MM.1S (cell line): ENCODE measurements around the gene DMAC1.

Experiments
- DNase-seq: peaks from one replicate; pipeline ENCODE4 v3.0.0-alpha.2; 2015
- H2AFZ ChIP-seq: fragments of 300-600 bp; sonication (generic); 2 replicates; pipeline ENCODE4 v1.6.0; 2016; ENCODE audit warnings: antibody characterized with exemption, low read length
- H3F3A ChIP-seq: fragments of 300-600 bp; sonication (generic); 2 replicates; pipeline ENCODE4 v1.6.1; 2016; ENCODE audit warnings: mild to moderate bottlenecking, antibody characterized with exemption, low read length, moderate library complexity, mixed read lengths; ENCODE audit not compliant: insufficient read depth
- H3K27ac ChIP-seq: fragments of 300-600 bp; sonication (generic); 2 replicates; pipeline ENCODE4 v1.5.1; 2016; ENCODE audit warnings: mild to moderate bottlenecking, low read length
- H3K27me3 ChIP-seq: fragments of 300-600 bp; sonication (generic); replicated peaks from 2 replicates; pipeline ENCODE4 v1.6.0; 2016; ENCODE audit warnings: low read length; ENCODE audit not compliant: insufficient read depth
- H3K36me3 ChIP-seq: fragments of 300-600 bp; sonication (generic); replicated peaks from 2 replicates; pipeline ENCODE4 v1.6.1; 2016; ENCODE audit warnings: mild to moderate bottlenecking, low read length, mixed read lengths; ENCODE audit not compliant: insufficient read depth
- H3K4me1 ChIP-seq: fragments of 300-600 bp; sonication (generic); 2 replicates; pipeline ENCODE4 v1.6.1; 2016; ENCODE audit warnings: low read length, mixed read lengths
- H3K4me2 ChIP-seq: fragments of 300-600 bp; sonication (generic); 2 replicates; pipeline ENCODE4 v1.6.0; 2016; ENCODE audit warnings: low read depth, low read length
- H3K4me3 ChIP-seq: fragments of 300-600 bp; sonication (generic); 2 replicates; pipeline ENCODE4 v1.5.1; 2016; ENCODE audit warnings: low read length, mixed read lengths
- H3K79me2 ChIP-seq: fragments of 300-600 bp; sonication (generic); 2 replicates; pipeline ENCODE4 v1.6.1; 2016; ENCODE audit warnings: mixed run types, low read length, mixed read lengths
- H3K9ac ChIP-seq: fragments of 300-600 bp; sonication (generic); 2 replicates; pipeline ENCODE4 v1.6.1; 2016; ENCODE audit warnings: low read length, mixed read lengths
- H3K9me2 ChIP-seq: fragments of 300-600 bp; sonication (generic); replicated peaks from 2 replicates; pipeline ENCODE4 v1.6.1; 2016; ENCODE audit warnings: mild to moderate bottlenecking, low read length, mixed read lengths; ENCODE audit not compliant: insufficient read depth
- H3K9me3 ChIP-seq: fragments of 300-600 bp; sonication (generic); replicated peaks from 2 replicates; pipeline ENCODE4 v1.6.1; 2016; ENCODE audit warnings: mild to moderate bottlenecking, low read length, mixed read lengths; ENCODE audit not compliant: insufficient read depth
- H4K20me1 ChIP-seq: fragments of 300-600 bp; sonication (generic); 2 replicates; pipeline ENCODE4 v1.6.1; 2016; ENCODE audit warnings: mild to moderate bottlenecking, low read length, moderate library complexity, mixed read lengths; ENCODE audit not compliant: insufficient read depth
- CTCF ChIP-seq: fragments of 300-600 bp; sonication (generic); IDR thresholded peaks from 2 replicates; pipeline ENCODE4 v1.5.1; 2016; ENCODE audit warnings: antibody characterized with exemption, low read length, mixed read lengths
- EZH2 ChIP-seq: fragments of 300-600 bp; sonication (generic); optimal IDR thresholded peaks from 2 replicates; pipeline ENCODE3; 2017; ENCODE audit warnings: low read depth, mild to moderate bottlenecking, antibody characterized with exemption, low read length, mixed read lengths
- EZH2phosphoT487 ChIP-seq: fragments of 300-600 bp; sonication (generic); IDR thresholded peaks from 2 replicates; pipeline ENCODE4 v1.6.1; 2018; ENCODE audit warnings: antibody characterized with exemption, low read length

Gene DMAC1

GRCh38 chr9:7799234-7799943 is at the start of gene DMAC1:
Gene DMAC1 (minus strand): TSS chr9:7799778. CDS start chr9:7799734, 44 bp downstream.
- peak within 1 kb of the TSS; percentile 91 for H3K4me3 ChIP-seq
- peak within 1 kb of the TSS; percentile 99 for H2AFZ ChIP-seq
- peak within 1 kb of the TSS; percentile 56; the same call in 1 of the 2 replicates for H3K27ac ChIP-seq
- H3K9me3 ChIP-seq: no peaks in the 10 kb centered on the region
- H3F3A ChIP-seq: no peaks in the 10 kb centered on the region
- no peaks in the 10 kb centered on the region for H3K9me2 ChIP-seq
- H3K36me3 ChIP-seq: no peaks in the 10 kb centered on the region
- peaks cover 6% of the 10 kb centered on the region; the same call in 1 of the 2 replicates for H3K4me1 ChIP-seq
- no peaks in the 10 kb centered on the region for H3K27me3 ChIP-seq
- H3K4me2 ChIP-seq: peak within 1 kb of the TSS; percentile 93
- H3K9ac ChIP-seq: peak within 1 kb of the TSS; percentile 88
- peaks cover 7% of the 10 kb centered on the region; the same call in 1 of the 2 replicates for H3K79me2 ChIP-seq
- H4K20me1 ChIP-seq: no peaks in the 10 kb centered on the region
- TF ChIP-seq EZH2phosphoT487 (no peak), EZH2 (no peak), CTCF (no peak)
- DNase-seq: peak; percentile 86

GRCh38 chr9:7849362-7849761 is 49.8 kb upstream of the DMAC1 start:
- no peaks in the 10 kb centered on the region for H3K79me2 ChIP-seq
- H3K9me3 ChIP-seq: no peaks in the 10 kb centered on the region
- H2AFZ ChIP-seq: no peak overlapping the region
- no peaks in the 10 kb centered on the region for H3F3A ChIP-seq
- no peak overlapping the region for H3K4me2 ChIP-seq
- H3K36me3 ChIP-seq: no peaks in the 10 kb centered on the region
- no peaks in the 10 kb centered on the region for H4K20me1 ChIP-seq
- no peak overlapping the region for H3K9ac ChIP-seq
- DNase-seq: no peak
- no peak overlapping the region for H3K27ac ChIP-seq
- no peaks in the 10 kb centered on the region for H3K4me1 ChIP-seq
- TF ChIP-seq EZH2phosphoT487 (no peak), EZH2 (no peak), CTCF (no peak)
- no peaks in the 10 kb centered on the region for H3K9me2 ChIP-seq
- H3K27me3 ChIP-seq: no peaks in the 10 kb centered on the region
- H3K4me3 ChIP-seq: no peak overlapping the region

- Histone ChIP-seq H3K27me3 (no peaks in the 10 kb centered on the region), H4K20me1 (no peaks in the 10 kb centered on the region), H3K4me3 (no peak overlapping the region), H3K27ac (no peak overlapping the region), H3K4me2 (no peak overlapping the region), H3K9me3 (no peaks in the 10 kb centered on the region), H3K9me2 (no peaks in the 10 kb centered on the region), H3F3A (no peaks in the 10 kb centered on the region), H3K36me3 (no peaks in the 10 kb centered on the region), H3K4me1 (no peaks in the 10 kb centered on the region), H3K9ac (no peak overlapping the region), H2AFZ (no peak overlapping the region), H3K79me2 (no peaks in the 10 kb centered on the region)
- TF ChIP-seq CTCF (no peak), EZH2phosphoT487 (no peak), EZH2 (no peak)
- DNase-seq: no peak
Observed at GRCh38 chr9:7848498-7848897, 48.9 kb upstream of the DMAC1 start.
